HG03039 (cell line): ENCODE measurements around the gene CHN2.

Source experiments
- ATAC-seq: cut with Tn5 transposase; IDR thresholded peaks from one replicate; pipeline ENCODE4 v1.9.1; 2021; ENCODE audit warnings: mild to moderate bottlenecking, moderate library complexity; ENCODE audit not compliant: unreplicated experiment

Gene CHN2

DNA sequence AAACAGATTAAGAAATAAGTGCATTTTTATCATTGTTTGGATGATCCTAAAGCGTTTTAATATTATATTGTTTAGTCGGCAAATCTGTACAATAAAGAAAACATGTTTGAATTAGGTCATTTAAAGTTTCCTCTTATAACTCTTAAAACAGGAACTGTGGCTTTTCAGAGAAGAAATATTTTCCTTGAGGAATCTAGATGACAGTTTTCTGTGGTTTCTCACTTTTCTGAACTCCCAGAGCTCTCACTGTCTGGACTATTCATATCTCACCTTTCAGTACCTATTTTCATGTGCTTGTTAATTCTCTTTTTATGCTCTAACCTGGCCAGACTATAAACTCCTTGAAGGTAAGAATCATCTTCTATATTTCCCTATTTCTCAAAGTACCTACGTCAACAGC is 135.1 kb downstream of the CHN2 start:
- no peak for ATAC-seq

DNA sequence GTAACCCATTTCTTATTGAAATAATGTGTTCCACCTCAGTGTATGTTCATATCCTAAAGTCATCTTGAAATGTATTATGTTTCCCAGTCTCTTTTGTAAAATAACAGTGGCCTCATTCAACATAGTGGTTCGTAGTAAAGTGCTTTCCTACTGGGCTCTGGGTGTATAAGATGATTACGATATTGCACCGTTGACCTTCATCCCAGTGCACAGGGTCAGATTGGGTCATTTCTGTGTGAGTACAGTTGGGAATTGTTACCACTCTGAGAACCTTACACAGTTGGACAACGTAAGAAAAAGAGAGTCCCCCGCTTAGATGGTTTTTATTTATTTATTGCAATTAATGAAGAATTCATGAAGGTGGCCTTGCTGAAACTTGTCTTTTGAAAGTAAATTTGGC is 135.6 kb downstream of the CHN2 start:
- ATAC-seq = no peak

DNA sequence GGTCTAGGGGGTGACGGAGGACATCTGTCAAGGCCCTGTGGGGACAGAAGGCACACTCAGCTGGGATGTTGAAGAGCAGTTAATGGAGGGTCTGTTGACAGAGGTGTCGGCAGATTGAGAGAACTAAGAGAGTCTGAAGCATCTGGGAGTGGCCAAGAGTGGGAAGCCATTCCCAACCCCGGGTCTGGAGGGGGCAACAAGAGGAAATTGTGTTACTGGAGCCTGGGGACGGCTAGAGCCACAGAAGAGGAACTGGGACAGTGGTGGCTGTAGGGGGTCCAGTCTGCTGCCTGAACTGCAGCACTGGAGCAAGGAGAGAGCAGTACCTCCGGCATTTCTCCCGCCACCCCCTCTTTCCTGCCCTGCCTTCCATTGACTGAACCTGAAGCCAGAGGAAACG is 136.6 kb downstream of the CHN2 start:
- no peak for ATAC-seq

DNA sequence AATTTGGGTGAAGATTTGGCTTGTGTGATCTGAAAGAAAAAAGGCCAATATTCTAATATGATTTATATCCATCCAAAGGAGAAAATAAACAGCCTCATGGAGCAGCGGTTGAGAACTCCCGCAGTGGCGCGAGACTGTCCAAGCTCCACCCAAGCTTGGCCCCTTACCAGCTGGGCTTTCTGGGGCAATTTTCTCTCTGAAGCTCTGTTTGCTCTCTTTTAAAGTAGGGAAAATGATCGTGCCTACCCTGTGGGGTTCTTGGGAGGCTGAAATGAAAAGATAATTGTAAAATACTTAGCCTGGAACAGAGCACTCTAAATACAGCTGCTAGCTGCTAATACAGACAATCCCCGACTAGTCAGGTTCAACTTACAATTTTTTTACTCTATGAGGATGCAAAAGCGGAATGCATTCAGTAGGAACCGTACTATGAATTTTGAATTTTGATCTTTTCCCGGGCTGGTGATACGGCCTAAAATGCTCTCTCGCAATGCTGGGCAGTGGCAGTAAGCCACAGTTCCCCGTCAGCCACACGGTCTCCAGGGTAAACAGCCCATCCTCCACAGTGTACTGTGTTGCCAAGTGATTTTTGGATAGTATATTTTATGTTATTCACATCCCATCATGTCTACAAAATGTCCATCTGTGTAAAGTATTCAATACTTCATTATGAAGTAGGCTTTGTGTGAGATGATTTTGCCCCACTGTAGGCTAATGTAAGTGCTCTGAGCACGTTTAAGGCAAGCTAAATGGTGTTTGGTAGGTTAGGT is 137.7 kb downstream of the CHN2 start:
- ATAC-seq = no peak

DNA sequence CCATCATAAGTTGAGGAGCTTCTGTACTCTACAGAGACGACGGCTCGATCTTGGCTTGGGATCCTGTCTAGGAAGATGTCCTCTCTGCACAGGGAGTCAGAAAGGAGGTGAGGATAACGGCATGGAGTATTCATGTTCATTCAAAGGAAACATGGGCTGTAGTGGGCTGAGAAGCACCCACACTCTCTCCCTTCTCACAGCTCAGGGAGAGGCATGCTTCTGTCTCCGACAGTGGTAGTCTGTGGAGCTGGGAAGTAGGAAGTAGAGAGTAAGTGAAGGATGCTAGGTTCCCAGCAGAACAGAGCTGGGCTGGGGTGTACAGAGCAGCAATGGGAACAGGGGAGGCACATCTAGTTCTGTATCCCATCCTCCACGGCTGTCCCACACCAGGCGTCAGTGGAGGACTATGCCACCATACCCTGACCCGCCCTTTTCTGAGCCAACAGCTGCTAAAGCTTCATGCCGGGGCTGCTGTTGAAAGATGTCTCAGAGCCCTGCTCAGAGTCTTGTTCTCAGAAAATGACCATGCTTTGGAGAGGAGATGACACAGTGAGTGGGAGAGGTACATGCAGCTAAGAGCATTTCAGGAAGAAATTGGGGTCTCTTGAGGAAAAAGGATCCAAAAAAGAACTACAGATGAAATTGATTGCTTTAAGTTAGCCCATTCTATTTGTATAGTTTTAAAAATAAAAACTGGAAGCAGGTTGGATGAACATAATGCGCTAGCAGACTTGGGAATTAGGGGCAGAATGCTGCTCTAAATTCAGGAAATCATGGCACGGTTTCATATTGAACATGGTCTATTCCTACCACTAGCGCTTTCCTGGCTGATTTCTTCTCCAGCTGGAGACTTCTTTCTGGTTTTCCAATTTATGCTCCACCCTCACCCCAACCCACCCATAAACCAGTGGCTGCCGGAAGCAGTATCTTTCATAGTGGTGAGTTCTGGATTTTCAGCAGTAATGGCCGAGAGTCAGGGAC is 138.6 kb downstream of the CHN2 start:
- no peak for ATAC-seq

DNA sequence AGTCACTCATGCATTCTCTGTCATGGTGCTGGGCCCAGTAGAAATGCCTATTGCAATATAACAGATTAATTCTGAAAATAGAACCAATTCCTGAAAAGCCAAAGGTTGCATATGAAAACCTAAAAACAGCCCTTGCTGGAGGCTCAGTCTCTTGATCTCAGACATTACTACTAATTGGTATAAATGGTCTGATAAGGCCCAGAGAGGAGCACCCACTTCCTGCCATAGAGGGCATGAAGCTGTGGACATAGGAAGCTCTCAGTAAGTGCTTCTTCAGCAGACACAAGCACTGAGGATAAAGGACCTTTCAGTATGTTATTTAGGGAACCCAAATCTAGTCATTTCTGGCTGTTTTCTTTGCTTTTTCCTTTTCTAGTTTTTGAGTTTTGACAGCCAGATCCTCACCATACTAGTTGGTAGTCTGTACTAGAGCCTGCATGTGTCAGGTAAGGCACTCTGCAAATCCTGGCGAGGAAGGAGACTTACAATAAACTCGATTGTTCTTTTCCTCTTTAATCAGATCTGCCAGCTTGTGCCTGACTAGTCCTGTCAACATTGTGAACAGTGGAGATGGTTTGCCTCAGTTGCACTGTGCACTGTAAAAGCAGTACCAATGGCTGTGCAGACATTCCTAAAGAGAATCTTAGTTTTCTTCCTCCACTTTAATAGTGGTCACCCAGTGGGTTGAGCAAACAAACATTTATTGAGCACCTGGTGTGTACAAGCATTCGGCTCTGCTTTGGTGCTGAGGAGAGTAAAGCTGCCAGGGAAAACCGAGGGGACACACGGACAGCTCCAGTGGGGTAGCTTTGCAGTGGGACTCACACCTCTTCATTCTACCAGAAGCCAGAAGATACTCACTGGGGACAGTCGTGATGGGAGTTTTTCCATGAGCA is 140.9 kb downstream of the CHN2 start:
- no peak for ATAC-seq

DNA sequence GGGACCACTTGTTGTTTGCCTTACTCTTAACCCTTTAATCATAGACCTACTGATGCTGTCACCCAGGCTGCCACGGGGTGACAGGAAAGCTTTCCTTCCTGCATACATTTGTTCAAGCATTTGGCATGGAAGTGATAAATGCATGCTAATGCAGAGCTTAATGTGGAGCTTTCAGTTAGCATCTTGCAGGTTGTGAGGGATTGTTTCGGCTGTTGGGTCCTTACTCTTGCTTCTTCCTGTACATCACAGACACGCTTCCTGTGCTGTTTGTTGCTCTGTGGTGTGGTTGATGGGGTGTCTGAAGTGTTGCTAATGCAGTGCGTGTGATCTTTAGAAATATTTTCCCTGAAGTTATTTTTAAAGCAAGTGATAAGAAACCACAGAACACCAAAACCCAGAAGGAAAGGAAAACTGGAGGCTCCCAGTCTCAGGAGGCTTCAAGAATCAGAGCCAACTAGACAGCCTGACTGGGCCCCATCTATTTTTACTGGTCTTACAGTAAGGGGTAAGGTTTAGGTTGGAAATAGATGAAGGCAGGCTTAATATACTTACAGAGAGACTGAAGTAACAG is 143.1 kb downstream of the CHN2 start:
- ATAC-seq = no peak

DNA sequence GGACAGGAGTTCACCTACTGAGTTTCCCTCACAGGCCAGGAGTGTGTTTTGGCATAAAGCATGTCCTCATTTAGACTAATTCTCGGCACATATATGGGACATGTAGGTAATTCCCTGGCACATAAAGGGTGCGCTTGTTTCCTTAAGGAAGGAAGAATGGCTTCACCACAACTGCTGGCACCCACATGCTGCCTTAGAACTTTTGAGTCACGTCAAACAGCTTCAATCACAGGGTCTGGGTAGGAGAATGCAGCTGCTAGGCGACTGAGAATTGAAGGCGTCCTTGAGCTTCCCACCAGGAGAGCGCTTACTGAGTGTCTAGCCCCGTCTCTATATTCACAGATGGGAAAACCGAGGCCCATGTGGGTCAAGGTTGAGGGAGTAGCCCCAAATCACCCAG is 146.1 kb downstream of the CHN2 start:
- ATAC-seq = no peak

DNA sequence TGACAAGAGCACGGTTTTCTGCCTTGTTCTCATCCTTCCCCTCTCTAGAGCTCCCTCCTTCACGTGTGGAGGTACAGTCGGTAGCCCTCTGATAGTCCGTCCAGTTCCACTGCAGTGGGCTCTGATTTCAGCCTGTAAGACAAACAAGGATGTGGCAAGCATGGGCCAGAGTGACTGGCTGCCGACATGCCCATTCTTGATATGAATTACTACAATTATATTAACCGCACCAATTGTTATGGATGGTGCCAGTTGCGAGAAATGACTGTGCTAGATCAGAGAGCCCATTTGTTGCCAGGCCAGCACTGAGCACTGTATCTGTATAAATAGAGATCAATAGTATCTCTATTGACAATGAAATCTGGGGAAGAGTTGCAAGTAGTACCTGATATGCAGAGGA is 146.6 kb downstream of the CHN2 start:
- no peak for ATAC-seq

DNA sequence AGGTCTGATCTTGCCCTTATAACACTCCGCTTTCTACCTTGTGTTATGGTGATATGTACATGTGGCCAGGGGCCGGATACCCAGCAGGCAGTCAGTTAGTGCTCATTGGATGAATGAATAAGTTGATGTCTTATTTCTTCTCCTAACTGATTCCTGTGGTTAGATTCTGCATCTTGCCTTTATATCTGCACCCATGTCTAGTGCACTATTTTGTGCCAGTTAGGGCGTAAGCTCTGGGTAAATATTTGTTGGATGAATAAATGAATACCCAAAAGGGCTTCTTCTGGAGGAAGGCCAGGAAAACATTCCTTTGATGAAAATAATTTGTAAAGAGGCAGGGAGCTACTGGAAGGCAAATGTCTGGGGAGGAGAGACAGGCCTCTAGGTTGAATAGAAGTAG is 148.2 kb downstream of the CHN2 start:
- no peak for ATAC-seq

DNA sequence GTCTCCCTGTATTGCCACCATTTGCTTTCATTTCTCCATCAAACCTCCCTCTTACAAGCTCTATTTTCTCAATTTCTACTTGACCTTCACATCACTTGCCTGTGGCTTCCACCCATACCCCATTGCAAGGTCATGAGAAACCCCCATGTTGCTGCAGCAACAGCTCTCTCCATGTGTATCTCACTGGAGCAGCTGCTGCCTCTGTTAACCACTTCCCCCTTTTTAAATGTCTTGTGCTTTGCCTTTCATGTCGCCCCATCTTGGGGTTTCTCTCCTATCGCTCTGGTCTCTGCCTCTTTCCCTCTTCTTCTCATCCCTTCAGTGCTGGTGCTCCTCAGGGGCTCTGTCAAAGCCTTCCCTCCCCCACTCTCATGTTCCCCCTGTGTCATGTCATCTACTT is 148.8 kb downstream of the CHN2 start:
- no peak for ATAC-seq

DNA sequence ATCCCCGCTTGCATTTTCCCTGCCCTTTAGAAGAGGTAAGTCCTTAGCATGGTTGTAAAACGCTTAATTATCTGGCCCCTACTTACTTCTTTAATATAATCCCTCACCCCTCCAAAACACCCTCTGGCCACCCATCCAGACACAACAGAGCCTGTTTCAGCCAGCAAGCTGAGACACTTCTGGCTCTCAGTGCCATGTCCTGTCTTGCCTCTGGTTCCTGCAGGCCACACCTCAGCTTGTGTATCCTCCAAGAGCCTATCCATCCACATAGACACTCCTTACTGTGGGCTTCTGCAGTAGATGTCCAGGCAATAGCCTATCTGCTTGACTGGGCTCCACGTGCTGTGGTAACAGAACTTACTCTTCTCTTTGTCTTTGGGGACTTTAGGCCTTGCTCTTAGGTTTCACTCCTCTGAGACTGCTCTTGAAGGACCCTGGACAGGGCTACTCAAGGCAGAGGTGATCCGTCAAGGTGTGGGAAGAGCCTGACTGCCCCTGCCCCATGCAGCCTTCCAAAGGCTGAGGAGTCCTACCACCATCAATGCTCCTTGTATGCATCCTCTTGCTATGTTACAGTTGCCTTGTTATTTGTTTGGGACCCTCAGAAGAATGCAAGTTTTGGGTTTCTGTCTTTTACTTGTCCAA is 149.9 kb downstream of the CHN2 start:
- no peak for ATAC-seq

DNA sequence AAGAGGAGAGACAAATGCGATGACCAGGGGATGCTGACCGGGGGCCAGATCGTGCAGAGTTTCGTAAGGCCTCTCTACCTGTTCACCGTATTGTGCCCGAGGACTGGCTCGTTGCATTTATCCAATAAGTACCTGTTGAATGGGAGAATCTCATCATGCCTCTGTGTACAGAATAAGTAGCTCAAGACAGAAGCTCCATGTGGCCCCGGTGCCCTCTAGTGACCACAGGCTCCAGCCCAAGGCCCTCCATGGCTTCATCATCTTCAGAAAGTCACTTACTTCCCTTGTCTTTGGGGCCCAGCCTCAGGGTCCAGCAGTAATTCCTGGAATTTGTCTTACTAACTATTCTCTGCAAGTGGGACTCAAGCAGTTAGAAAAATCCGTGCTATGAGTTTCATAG is 151.0 kb downstream of the CHN2 start:
- ATAC-seq = no peak

DNA sequence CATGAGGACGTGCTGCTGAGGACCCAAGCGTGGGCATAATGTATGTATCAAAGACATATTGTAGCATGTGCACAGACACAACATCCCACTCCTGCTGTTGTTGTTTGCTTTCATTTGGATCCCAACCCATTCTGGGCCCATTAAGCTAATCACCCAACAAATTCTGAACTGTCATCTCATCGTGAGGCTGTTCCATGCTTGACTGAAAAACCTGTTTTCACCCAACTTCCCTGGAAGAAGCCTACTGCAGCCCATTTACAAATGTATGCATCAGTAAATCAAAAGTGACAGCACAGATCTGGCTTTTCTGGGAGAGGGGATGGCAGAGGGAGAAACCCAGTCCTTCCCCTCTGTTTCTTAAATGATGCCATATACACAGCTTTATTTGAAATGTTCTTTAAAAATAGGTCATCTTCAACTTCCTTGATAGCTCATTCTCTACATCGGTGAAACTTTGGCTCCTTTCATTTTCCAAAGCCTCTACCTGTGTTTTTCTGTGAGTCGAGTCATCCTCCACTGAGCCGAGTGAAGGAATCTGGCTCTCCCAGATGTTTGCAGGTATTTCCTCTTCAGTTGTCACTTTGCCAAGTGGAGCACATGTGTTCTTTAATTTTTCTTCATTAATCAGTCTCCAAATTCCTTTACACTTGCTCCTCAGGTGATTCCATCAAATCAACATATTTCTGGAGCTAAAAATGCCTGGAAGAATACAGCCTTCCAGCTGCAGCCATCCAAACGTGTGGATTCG is 151.8 kb downstream of the CHN2 start:
- no peak for ATAC-seq

DNA sequence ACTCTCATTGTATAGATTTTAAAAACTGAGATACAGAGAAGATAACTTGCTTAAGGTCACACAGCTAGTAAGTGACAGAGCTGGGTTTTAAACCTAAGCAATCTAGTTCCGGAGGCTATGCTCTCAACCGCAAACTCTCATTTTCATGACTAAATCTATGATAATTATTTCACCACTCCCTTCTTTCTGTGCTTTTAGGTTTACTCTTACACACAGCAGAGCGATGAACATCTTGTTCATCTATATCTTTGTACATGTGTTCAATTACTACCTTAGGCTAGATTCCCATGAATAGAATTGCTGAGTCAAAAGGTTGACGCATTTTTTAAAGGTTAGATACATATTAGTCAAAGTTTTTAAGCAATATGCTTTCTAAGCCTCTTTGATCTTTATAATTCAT is 154.8 kb downstream of the CHN2 start:
- ATAC-seq = no peak

DNA sequence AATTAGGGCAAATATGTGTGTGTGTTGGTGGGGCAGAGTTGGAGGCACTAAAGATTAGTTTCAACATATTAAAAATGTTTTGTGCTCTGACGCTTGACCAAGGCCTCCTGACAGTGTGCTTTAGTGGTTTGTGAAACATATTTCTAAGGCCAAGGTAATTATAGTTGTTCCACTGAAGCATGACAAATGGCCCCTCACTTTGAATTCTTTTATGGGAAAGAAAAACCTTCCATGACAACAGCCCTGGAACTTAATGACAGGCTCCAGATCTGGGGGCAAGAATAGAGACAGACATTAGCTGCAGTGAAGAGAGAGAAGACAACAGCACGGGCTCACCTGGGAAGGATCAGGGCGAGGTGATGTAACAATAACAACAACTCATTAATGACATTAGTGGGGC is 155.8 kb downstream of the CHN2 start:
- no peak for ATAC-seq

DNA sequence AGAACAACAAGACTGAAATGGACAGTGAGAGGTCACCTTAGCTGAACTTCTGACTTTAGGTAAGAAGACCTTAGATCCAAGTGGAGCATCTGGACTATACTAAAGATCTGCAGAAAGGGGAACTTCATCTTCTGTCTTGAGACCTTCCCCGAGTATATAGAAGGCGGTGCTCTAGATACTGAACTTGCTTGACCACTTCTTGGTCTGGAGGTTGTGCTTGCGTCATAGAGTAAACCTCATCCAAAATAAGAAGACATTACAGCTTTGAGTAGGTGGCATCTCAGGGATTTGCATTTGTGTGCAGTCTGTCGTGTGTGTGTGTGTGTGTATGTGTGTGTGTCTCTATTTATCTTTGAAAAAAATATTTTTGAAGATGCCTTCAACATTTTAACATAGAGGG is 157.5 kb downstream of the CHN2 start:
- no peak for ATAC-seq

DNA sequence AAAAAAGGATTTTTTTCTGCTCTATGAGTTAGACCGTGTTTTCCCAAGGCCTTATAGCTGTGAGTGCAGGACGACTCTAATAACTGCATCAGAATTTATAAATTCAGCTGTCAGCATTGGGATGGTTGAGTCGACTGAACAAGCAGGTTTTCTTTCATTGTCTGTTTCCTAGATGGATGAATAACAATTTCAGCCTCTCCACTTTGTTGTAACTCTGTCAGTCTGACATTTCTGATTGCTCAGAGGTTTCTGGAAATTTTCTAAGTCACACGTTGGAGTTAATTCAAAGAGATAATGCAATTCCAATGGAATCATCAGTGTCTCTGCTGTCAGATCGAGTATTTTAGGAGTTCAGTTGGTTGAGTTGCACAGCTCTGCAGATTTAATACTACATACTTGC is 159.2 kb downstream of the CHN2 start:
- ATAC-seq = no peak

DNA sequence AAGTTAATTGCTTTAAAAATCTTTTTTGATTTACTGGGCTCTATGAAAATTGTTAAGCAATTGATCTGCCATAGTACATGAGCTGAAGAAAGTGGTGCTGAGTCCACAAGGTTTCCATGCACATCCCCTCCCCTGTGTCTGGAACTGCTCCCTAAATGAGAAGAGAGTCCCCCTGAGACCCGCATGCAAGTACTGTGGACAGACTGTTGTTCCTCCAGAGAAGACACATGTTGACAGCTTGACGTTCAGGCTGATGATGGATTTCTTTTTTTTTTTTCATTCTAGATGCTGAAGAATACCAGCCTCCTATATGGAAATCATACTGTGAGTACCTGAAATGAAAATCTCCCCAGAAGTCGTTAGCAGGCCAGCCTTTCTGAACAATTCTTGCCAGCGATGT is 159.8 kb downstream of the CHN2 start:
- ATAC-seq = no peak

DNA sequence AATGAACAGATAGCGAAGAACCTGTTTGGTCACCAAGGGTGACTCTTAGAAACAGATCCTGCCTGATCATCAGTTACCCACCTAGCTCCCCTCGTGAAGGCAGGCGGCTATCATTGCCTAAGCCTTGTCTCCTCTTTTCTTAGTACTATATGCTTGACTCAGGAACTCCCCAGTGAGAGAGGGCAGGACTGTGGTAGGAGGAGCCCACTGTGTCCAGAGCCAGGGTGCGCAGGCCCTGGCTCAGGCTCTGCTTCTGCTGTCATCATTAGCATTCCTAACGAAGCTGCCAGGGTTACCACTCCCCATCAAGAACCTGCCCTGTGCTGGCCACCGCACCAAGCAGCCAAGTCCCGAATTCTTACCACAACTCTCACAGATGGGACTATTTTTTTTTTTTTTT is 160.8 kb downstream of the CHN2 start:
- ATAC-seq = no peak
